GM23338 (cell line): ENCODE results near the gene ITGB3.
"Not testable (repeated sequence)": the region's sequence is repeated elsewhere in the genome, so short reads cannot be mapped to it uniquely, and the experiment has no call there.

Experiments
- CREB1 ChIP-seq: fragments of 250-450 bp; sonication (Bioruptor Pico); IDR thresholded peaks from 2 replicates; pipeline ENCODE4 v1.5.0; 2020; ENCODE audit warnings: low read depth, mild to moderate bottlenecking, moderate library complexity
- CTCF ChIP-seq, 2 experiments: fragments of 200-600 bp in 1 of 2; sonication (generic) in 1 of 2; conservative IDR thresholded peaks; 2 replicates each; pipeline versions ENCODE4 v1.5.1 to v1.6.1; 2016 to 2017; ENCODE audit warnings: antibody characterized with exemption in 2 of 2, low read depth in 2 of 2, mild to moderate bottlenecking in 2 of 2, moderate library complexity in 1 of 2
- ETS1 ChIP-seq: IDR thresholded peaks from 2 replicates; pipeline ENCODE4 v1.6.1; 2016; ENCODE audit warnings: antibody characterized with exemption
- EZH2 ChIP-seq: fragments of 200-600 bp; sonication (generic); IDR thresholded peaks from one replicate; pipeline ENCODE4 v1.8.0; 2017; ENCODE audit warnings: antibody characterized with exemption, mild to moderate bottlenecking, low read depth; ENCODE audit not compliant: unreplicated experiment
- EZH2phosphoT487 ChIP-seq: fragments of 200-600 bp; sonication (generic); IDR thresholded peaks from one replicate; pipeline ENCODE4 v1.8.1; 2018; ENCODE audit warnings: antibody characterized with exemption; ENCODE audit not compliant: unreplicated experiment
- POLR2AphosphoS5 ChIP-seq: IDR thresholded peaks from 2 replicates; pipeline ENCODE4 v1.6.1; 2016; ENCODE audit warnings: antibody characterized with exemption, low read depth
- REST ChIP-seq: IDR thresholded peaks from one replicate; pipeline ENCODE4 v1.6.1; 2018; ENCODE audit warnings: antibody characterized with exemption; ENCODE audit not compliant: unreplicated experiment
- ZNF331 ChIP-seq: fragments of 250-450 bp; sonication (Bioruptor Pico); IDR thresholded peaks from 2 replicates; pipeline ENCODE4 v1.5.0; 2020; ENCODE audit warnings: low read depth, mild to moderate bottlenecking, moderate library complexity

- TF ChIP-seq CTCF (conservative IDR thresholded peaks at IDR 0.05; ENCODE audit: low read depth in 2 of 2); REST; POLR2AphosphoS5; ZNF331 (CRISPR knock-in tag); EZH2; EZH2phosphoT487; CREB1 (CRISPR knock-in tag); ETS1: not testable (repeated sequence)
Observed at GRCh38 chr17:47216821-47217220, 36.8 kb upstream of the ITGB3 start.
